HG02981 (cell line): Measurements from ENCODE around the gene TMC7.
"Not testable (repeated sequence)": the region's sequence is repeated elsewhere in the genome, so short reads cannot be mapped to it uniquely, and the experiment has no call there.

Source experiments
- ATAC-seq: cut with Tn5 transposase; IDR thresholded peaks from one replicate; pipeline ENCODE4 v1.9.1; 2021; ENCODE audit warnings: mild to moderate bottlenecking, moderate library complexity; ENCODE audit not compliant: unreplicated experiment

The TMC7 gene

DNA sequence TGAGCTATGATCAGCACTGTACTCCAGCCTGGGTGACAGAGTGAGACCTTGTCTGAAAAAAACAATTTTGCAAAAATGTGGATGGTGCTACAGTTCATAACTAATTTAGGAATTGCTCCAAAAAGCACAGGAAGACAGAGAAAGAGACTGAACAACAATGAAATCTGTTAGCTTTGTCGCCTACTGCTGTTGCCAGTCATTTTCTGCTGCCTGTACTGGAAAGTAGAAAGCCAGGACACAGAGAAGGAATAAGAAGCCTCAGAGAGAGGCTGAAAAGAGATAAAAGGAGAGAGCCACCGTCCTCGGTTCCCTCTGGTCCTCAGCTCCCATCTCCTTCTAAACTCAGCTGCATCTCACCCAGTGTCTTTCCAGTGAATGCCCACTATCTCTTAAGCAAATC lies 8.6 kb upstream of the TMC7 start:
- no peak for ATAC-seq

DNA sequence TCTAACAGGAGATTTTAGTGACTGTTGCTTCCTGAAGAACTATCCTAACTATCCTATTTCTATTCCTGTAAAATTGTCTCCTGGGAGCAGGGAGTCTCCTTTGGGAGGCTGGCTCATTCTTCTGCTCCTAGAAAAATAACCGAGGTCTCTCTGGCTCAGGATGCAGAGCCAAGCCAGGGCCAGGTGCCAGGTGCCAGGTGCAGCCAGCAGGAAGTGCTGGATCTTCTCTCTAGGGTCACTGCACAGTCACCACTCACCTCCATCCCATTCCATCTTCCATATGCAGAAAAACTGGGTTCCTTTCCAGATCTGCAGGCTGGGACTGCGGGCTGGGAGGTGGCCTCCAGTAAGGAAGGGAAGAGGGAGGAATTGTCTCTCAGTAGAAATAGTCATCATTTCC lies 3.8 kb upstream of the TMC7 start:
- no peak for ATAC-seq

DNA sequence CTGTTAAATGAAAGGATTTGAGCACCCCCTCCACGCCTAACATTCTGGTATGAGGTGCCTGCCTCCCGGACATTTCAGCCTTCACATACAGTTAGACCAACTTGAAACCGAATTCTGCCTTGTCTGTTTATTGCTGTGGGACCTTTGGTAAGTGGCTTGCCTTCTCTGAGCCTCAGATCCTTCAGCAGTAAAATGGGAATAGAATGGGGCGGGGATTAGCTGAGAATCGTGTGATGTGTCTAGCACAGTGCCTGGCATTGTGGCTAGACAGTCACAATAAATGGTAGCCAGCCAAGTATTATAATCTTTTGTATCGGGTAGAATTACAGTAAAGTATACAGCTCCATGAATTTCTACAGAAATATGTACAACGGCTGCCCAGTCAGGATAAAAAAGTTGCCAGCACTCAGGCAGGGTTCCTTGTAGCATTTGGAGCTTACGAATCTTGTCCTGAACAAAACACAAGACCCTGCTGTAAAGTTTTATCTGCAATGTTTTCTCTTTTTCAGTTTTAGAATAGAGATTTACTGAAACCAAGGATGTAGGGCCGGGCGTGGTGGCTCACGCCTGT lies 786 bp downstream of the TMC7 start:
- ATAC-seq, result no peak

DNA sequence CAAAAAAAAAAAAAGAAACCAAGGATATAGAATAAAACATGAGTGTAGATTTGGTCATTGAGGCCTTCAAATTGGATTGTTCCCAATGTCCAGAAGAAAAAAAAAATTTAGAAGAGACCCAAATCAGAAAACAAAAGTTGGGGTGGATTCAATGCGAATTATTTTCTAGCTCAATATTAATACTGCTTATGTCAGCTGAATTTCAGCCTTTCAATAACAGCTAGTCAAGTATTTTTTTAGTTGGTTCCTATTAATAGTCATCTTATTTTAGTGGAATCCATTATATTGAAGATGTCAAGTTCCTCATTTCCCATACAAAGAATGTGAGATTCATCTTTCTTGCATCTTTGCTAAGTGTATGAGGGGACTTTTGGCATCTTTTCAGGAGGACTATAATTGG lies 1.5 kb downstream of the TMC7 start:
- ATAC-seq, result not testable (repeated sequence)

DNA sequence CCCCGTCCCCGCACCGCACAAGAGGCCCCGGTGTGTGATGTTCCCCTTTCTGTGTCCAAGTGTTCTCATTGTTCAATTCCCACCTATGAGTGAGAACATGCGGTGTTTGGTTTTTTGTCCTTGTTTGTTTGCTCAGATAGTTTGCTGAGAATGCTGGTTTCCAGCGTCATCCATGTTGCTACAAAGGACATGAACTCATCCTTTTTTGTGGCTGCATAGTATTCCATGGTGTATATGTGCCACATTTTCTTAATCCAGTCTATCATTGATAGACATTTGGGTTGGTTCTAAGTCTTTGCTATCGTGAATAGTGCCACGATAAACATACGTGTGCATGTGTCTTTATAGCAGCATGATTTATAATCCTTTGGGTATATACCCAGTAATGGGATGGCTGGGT lies 8.0 kb downstream of the TMC7 start:
- ATAC-seq, result not testable (repeated sequence)

DNA sequence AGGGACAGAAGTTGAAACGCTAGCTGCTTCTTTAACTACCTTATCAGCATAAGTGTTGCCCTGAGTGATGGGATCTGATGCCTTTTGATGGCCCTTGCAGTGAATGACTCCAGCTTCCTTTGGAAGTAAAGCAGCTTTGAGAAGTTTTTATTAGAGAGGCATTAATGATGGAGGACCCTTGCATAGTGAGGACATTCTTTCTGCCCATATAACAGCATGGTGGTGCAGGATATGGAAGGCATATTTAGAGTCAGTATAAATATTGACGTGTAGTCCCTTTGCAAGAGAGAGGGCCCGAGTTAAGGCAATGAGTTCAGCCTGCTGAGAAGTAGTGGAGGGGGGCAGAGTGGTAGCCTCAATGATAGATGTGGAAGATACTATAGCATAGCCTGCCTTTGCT lies 9.8 kb downstream of the TMC7 start:
- ATAC-seq, result not testable (repeated sequence)

DNA sequence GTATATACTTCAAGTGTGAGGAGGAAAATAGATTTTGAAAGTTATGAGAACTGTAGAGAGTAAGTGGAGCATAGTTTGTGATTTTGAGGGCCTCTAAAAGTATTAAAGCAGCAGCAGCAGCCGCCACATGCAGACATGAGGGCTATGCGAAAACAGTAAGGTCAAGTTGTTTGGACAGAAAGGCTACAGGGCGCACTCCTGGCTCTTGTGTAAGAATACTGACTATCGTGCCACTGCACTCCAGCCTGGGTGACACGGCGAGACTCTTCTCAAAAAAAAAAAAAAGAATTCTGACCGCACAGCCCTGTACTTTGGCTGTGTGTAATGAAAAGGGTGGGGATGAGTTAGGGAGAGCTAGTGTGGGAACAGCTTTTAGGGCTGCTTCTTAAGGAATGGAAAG lies 10.4 kb downstream of the TMC7 start:
- ATAC-seq, result not testable (repeated sequence)

DNA sequence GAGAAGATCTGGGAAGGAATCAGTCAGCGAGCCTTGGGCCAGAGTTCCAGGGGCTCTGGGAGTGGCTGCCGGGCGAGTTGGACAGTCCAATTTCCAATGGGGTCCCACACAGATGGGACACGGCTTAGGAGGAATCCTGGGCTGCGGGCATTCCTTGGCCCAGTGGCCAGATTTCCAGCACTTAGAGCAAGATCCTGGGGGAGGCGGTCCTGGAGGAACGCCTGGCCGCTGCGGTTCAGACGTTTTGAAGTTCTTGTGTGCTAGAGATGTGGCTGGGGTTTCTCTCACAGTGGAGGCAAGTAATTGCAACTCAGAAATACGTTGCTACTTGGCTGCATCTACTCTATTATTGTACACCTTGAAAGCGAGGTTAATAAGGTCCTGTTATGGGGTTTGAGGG lies 11.7 kb downstream of the TMC7 start:
- not testable (repeated sequence) for ATAC-seq

DNA sequence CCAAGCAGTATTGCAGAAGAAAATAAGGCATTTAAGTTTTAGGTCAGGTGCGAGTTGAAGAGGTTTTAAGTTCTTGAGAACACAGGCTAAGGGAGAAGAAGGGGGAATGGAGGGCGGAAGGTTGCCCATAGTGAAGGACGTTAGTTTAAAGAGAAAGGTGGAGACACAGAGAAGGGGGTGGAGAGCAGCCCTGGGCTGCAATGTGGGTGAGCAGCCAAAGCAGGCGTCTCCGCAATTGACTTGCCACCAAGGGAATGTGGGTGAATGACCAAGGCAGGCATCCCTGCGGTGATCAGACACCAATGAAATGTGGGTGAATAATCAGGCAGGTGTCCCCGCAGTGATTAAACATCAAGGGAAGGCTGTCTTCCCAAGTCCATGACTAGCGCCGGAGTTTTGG lies 12.8 kb downstream of the TMC7 start:
- not testable (repeated sequence) for ATAC-seq

DNA sequence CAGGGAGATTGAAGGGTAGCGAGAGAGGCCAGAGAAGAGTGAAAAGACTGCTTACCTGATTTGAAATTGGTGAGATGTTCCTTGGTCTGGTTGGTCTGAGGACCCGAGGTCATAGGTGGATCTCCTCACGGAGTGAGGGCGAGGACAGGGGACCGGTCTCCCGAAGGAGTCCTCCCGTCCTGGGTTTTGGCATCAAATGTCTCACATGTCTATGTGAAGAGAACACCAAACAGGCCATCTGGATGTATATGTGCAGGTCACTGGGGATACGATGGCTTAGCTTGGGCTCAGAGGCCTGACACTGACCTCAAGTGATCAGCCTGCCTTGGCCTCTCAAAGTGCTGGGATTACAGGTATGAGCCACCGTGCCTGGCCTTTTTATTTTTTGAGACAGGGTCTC lies 13.3 kb downstream of the TMC7 start:
- ATAC-seq, result not testable (repeated sequence)

DNA sequence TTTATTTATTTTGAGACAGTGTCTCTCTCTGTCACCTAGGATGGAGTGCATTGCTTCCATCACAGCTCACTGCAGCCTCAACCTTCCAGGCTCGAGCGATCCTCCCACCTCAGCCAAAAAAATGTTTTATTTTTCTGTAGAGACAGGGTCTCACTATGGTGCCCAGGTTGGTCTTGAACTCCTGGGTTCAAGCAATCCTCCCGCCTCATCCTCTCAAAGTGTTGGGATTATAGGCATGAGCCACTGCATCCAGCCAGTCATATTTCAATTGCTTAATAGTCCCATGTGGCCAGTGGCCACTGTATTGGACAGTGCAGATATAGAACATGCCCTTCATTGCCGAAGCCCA lies 15.3 kb downstream of the TMC7 start:
- ATAC-seq, result no peak

DNA sequence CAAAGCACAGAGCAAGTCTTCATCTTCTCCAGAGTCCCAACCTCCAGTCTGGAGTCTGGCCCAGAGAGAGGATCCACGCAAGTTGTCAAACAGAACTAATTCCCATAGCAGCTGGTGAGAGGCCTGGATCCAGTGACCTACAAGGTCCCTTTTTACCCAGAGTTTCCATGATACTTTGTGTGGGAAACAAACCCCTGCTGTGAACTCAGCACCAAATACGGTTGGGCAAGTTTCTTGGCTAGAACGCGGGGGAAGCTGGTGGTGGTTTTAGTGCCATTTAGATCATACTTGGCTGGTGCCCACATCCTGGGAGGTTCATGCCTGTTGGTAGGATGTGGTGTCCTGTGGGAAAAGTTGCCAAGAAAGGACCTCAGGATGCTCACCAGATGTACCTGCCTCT lies 18.1 kb downstream of the TMC7 start:
- no peak for ATAC-seq

DNA sequence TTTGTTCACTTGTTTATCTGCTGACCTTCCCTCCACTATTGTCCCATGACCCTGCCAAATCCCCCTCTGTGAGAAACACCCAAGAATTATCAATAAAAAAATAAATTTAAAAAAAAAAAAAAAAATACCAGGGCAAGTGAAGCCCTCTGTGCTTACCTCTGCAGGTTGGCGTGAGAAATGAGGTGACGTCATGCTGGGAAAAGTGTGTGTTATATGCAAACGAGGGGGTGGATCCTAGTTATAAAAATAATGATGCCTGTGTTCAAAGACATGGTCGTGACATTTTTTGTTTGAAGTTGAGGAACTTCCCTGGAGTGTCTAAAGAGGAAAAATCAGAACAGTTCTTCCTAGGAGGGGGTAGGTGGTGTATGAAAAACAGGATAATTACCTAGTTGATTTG lies 20.2 kb downstream of the TMC7 start:
- no peak for ATAC-seq

DNA sequence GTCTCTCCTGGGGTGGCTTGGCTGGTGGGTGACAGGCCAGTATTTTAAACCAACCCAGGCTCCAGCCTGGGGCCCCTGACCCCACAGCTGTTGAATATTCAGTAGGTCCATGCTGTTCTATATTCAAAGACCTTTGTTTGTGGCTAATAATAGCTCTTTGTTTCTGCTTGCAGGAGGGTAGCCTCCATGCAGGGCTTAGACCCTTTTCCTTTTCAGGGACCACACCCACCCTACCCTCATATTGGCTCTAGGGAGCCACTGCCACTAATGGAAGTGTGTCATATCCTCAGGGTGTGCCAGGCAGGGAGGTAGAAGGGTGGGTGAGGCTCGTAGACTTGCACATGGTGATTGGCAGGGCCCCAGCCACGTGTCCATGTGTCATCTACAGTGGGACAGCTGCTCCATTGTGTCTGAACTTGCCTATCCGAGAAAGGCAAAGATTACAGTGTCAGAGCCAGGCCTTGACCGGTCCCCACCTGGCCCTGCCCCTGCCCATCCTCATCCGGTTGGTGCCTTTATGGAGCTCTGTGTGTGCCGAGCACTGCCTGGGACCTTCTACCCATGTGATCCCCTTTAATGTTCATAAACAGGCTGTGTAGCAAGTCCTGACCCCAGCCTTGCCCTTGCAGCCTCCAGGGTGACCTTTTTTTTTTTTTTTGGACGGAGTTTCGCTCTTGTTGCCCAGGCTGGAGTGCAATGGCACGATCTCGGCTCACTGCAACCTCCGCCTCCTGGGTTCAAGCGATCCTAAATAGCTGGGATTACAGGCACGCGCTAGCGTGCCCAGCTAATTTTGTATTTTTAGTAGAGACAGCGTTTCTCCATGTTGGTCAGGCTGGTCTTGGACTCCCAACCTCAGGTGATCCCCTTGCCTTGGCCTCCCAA lies 22.1 kb downstream of the TMC7 start:
- ATAC-seq, result no peak

DNA sequence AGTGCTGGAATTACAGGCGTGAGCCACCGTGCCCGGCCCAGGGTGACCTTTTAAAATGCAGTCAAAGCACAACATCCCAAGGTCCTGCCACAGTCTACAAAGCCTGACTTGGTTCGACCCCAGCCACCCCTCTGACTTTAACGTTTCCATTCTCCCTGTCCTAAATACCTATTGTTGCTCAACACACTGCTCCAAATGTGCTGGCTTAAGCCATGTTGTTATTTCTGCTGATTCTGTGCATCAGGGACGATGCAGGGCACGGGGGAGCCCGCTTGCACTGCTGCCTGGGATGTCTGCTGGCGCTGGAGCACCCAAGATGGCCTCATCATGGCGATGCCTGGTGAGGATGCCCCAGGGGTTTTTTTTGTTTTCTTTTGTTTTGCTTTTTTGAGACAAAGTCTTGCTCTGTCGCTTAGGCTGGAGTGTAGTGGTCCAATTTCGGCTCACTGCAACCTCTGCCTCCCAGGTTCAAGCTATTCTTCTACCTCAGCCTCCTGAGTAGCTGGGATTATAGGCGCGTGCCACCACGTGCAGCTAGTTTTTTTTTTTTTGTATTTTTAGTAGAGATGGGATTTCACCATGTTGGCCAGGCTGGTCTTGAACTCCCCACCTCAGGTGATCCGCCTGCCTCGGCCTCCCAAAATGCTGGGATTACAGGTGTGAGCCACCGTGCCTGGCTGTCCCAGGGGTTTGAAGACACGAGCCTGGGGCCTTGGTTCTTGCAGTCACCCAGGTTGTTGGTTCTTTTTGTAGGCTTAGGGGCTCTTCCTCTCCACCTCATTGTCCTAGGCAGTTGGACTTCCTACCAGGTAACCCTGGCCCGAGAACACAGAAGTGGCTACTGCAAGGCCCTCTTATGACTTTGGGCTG lies 22.9 kb downstream of the TMC7 start:
- no peak for ATAC-seq

DNA sequence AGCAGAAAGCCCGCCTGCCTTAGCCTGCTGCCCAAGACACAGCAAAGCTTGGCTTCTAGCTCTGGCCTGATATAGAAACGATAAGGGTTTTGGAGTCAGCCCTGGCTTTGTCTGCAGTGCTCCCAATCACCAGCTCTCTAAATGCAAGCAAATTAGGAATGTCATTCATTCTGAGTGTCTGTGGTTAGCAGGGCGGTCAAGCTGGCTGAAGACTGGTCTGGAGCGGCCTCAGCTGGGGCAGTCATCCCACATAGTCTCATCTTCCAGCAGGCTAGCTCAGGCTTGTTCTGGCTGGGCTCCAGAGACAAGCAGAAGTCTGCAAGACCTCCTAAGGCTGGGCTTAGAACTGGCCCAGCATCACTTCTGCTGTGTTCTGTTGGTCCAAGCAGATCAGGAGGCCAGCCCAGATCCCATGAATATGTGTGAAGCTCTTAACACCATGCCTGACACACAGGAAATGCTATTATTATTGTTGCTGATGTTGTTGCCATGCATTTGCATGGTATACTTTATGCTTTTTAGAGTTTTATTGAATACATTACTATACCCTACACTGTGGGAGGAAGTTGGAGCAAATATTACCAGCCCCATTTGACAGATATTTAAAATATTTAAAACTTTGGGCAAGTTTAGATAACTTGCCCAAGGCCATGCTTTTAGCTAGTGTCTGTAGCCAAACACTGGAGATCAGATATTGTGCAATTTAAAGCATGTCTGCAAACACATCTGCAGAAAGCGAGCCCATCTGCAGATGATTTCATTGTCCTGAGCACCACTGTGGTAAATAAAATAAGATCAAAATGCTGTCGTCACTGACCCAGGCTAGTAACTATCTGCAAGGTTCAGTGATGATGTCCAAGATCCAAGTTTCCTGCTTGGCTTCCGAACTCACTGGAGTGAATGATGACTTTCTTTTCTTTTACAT lies 24.8 kb downstream of the TMC7 start:
- ATAC-seq, result no peak

DNA sequence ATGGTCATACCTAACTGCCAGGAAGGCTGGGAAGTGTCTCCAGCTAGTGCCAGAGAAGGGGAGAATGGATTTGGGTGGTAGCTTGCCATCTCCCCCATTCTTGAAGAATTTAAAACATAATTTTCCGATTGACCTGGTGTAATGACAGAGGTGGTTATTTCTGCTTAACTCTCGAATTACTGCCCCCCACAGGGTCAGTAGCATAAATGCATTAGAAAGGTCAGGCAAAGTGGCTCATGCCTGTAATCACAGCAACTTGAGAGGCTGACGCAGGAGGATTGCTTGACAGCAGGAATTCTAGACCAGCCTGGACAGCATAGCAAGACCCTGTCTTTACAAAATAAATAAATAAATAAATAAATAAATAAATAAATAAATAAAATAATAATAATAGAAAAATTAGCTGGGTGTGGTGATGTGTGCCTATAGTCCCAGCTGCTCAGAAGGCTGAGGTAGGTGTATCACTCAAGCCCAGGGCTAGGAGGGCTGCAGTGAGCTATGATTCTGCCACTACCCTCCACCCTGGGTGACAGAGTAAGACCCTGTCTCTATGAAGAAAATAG lies 27.5 kb downstream of the TMC7 start:
- ATAC-seq, result no peak

DNA sequence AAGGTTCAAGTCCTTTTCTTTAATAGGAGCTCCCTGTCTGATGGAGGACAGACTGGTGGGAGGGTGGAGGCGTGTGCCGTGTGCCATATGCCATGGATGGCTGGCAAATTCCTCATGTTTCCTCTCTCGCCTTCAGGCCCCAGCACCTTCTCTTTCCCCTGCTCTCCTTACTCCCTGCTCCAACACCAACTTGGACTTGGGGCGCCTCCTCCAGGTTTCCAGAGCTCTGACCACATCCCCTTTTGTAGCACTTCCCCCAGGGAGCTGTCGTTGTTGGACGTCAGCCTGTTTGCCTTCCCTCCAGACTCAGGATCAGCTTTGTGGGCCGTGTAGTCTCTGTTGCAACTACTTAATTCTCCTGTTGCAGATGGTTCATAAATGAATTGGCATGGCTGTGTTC lies 30.7 kb downstream of the TMC7 start:
- ATAC-seq, result no peak

DNA sequence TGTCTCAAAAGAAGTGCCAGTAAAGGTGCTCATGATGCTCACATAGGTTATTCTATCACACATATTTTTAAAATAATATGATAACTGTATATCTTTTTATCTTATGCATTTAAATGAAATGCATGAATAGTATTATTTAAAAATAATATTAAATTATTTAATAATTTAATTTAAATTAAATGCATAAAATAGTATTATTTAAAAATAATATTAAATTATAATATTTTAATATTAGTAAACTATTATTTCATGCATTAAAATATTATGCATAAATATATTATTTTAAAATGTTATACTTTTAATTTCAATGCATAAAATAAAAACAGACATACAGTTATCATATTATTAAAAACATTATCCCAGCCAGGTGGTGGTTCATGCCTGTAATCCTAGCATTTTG lies 33.4 kb downstream of the TMC7 start:
- ATAC-seq, result no peak

DNA sequence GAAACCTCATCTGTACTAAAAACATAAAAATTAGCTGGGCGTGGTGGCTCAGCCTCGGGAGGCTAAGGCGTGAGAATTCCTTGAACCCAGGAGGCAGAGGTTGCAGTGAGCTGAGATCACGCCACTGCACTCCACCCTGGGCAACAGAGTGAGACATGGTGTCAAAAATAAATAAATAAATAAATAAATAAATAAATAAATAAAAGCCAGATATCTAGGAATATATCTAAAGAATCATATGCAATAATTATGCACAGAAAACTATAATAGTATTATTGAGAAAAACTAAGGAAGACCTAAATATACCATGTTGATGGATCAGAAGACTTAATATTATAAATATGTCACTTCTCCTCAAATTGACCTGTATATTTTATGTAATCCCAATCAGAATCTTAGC lies 37.0 kb downstream of the TMC7 start:
- ATAC-seq, result no peak
